GM21825 (cell line): Measurements from ENCODE around the gene LRRC3.
"Not testable (repeated sequence)": the region's sequence is repeated elsewhere in the genome, so short reads cannot be mapped to it uniquely, and the experiment has no call there.

ENCODE experiments used
- ATAC-seq: cut with Tn5 transposase; IDR thresholded peaks from one replicate; pipeline ENCODE4 v1.9.1; 2021; ENCODE audit warnings: mild to moderate bottlenecking, moderate library complexity; ENCODE audit not compliant: unreplicated experiment

The LRRC3 gene

GRCh38 chr21:44494956-44495355 lies 39.6 kb downstream of the LRRC3 start:
- ATAC-seq, result no peak

GRCh38 chr21:44495611-44496563 lies 40.6 kb downstream of the LRRC3 start:
- no peak for ATAC-seq

- ATAC-seq, result no peak
These were observed 41.5 kb downstream of the LRRC3 start for GRCh38 chr21:44496564-44497550.

GRCh38 chr21:44497703-44498126 lies 42.4 kb downstream of the LRRC3 start:
- no peak for ATAC-seq

DNA sequence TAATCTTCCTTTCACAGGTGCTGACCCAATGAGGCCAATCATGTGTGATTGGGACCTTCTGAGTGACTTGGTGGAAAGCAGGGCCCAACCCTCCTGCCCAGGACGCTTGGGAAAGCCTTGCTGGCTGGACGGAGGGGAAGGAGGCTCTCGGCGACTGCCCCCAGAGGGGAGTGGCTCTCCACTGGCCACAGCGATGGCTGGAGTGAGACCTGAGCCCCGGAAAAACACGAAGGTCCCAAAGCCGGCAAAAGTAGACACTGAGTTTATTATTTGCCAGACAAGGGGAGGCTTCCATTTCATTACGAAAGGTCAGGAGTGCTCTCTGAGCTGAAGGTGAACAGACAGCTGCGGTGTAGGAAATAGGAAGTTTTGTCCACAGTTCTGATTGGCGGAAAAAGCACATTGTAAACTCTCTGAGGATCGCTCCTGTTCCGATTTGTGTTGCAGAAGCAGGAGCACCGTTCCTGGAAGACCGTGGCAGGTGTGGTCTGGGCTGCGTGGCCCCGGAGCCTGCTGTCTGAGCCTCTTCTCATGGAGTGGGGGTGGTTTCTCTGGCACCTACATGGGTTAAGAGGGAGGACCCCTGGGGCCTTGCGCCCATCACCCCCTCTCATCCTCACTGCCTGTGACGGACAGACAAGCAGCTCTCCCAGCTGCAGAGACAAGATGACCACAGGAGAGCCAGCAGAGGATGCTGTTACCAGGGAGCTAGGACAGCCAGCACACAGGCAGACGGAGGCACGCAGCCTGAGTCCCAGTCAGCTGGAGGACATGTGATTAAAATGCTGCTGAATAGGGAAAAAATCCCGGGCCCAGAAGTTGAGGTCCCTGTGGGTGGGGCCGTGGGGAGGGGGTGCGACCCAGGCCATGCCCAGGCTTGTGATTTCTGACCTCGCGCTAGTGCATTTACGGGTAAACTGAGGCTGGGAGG lies 43.2 kb downstream of the LRRC3 start:
- no peak for ATAC-seq

- ATAC-seq, result no peak
These were observed 43.9 kb downstream of the LRRC3 start for GRCh38 chr21:44499211-44499560.

- no peak for ATAC-seq
These were observed 44.3 kb downstream of the LRRC3 start for GRCh38 chr21:44499631-44500030.

DNA sequence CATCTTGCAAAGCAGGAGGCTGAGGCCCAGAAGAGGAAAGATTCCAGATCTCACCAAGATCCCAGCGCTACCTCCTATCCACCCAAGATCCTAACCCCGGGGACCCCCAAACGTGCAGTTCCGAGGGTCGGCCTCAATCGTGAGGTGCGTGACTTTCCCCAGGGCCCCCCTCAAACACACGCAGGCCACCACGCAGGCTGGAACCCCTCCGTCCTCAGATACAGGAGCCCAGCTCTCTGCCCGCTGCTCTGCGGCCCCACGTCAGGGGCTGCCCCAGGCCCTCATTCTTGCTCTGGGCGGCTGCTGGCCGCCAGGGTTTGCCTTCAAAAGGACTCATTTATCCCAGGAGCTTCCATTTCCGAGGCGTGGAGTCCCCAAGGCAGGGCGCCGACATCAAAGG lies 44.8 kb downstream of the LRRC3 start:
- ATAC-seq, result no peak

- ATAC-seq, result no peak
These were observed 47.1 kb downstream of the LRRC3 start for GRCh38 chr21:44502171-44502958.

- not testable (repeated sequence) for ATAC-seq
These were observed 47.9 kb downstream of the LRRC3 start for GRCh38 chr21:44503006-44503889.

GRCh38 chr21:44503901-44504399 lies 48.6 kb downstream of the LRRC3 start:
- no peak for ATAC-seq

DNA sequence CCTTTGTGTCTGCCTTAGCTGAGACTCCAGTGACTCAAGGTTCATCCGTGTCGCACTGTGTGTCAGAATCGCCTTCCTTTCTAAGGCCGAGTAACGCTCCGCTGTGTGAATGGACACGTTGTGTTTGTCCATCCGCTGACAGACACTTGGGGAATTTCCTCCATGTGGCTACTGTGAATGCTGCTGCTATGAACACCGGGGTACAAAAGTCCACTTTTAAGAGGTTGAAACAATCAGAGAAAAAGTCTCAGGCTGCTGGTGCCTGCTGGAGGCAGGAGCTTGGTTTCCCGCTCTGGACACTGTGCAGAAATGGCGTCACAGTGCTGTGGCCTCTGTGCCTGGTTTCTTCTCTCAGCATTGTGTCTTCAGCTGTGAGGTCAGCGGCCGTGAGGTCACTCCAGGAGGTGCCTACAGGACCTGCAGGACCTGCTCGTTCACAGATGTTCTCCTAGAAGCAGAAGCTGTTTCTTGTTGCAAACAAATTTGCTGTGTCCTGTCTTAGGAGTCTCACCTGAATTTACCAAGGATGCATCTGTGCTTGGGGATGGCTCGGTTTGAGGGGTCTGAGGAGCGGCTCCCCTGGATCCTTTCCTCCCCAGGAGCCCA lies 50.5 kb downstream of the LRRC3 start:
- ATAC-seq, result no peak

DNA sequence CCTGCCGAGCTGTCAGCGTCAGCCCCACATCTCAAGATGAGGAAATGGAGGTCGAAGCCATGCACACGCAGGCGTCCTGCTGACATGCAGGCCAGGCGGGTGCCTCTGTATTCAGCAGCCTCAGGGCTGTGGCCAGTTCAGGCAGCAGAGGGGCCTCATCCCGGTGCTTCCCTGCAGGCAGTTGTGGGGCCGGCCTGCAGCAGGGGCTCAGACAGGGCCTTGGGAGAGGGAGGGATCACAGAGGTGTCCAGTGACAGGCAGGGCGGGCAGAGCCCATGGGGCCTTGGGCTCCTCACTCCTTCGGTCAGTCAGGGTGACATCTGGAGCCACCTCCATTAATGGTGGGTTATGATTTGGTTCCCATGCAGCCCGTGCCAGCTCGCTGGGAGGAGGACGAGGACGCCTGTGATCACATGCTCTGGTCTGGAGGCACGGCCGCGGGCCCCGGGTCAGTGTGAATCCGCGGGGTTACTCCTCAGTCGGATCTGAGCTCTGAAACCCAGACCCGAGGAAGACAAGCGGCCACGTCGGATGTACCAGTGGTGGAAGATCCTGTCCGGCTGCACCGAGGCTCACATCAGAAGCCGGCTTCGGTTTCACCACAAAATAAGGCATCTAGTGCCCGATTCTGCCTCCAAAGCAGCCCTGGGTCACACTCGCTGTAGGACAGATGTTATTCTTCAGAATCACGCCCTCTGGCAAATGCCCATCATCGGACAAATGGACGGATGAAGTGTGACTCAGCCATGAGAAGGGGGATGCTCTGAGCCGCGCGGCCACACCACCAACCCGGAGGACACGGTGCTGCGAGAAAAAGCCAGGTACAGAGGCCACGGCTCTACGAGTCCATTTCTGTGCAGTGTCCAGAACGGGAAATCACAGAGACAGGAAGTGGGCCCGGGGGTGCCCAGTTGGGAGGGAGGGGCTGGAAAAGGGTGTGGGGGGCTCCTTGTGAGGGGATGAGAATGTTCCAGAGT lies 51.3 kb downstream of the LRRC3 start:
- no peak for ATAC-seq

GRCh38 chr21:44507673-44508425 lies 52.5 kb downstream of the LRRC3 start:
- ATAC-seq, result no peak

DNA sequence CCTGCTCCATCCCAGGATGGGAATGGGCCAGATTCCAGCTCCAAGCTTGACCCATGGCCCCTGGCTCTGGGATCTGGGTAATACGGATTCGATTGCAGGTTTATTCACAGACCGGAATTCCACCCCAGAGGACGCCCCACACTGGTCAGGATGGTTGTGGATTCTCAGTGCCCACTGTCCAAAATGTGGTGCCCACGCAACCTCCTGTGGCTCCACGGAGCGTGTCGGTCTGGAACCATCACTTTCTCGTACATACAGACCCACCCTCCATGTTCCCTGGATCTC lies 53.1 kb downstream of the LRRC3 start:
- ATAC-seq, result no peak

- no peak for ATAC-seq
These were observed 53.6 kb downstream of the LRRC3 start for GRCh38 chr21:44508711-44509445.
